Epithelial cell of proximal tubule (primary cell): Measurements from ENCODE around the gene LAMP5. TPM values are rescaled to one million over a fixed set of nuclear protein-coding genes. Genes with fewer than 3 reads are reported as not detected.
A peak's percentile ranks its signal among the peaks of the same experiment; 100 is the strongest.

Source experiments
- DNase-seq: peaks from one replicate; pipeline ENCODE4 v3.0.0-alpha.2; 2011; ENCODE audit warnings: low read depth
- H3K4me3 ChIP-seq: 2 replicates; pipeline ENCODE4 v1.5.1; 2011; ENCODE audit warnings: low read depth, mild to moderate bottlenecking, low read length
- total RNA-seq: library from RNA; depleted of rRNA; stranded (reverse); fragments of >200 nt; gene quantifications from 2 replicates; pipeline ENCODE4 v1.2.3, GENCODE V29; 2015
- TF ChIP-seq, protein P1 (sequence below): conservative IDR thresholded peaks from 2 replicates; pipeline ENCODE4 v1.5.1; 2012; ENCODE audit warnings: low read depth, mild to moderate bottlenecking, low read length

Gene LAMP5
- total RNA-seq, 1 donor from 2014 or later, result 0.06 TPM

DNA sequence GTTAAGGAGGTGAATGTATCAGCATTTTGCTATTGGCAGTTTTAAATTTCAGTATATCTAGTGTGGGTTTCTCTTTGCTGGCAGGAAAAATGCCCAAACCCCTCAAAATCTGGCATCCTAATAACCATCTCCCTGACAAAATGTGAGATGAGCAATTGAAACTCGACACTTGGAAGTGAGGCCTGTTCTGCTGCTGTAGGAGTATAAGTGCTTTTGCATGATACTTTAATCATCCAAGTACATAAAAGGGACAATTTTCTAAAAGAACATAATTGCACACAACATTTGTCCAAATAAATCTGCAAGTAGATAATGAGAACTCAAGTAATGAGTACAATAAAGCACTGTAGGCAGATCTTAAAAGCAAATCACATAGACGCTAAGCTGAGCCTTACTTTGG, 36.5 kb downstream of the LAMP5 start:
- TF ChIP-seq, protein P1, sequence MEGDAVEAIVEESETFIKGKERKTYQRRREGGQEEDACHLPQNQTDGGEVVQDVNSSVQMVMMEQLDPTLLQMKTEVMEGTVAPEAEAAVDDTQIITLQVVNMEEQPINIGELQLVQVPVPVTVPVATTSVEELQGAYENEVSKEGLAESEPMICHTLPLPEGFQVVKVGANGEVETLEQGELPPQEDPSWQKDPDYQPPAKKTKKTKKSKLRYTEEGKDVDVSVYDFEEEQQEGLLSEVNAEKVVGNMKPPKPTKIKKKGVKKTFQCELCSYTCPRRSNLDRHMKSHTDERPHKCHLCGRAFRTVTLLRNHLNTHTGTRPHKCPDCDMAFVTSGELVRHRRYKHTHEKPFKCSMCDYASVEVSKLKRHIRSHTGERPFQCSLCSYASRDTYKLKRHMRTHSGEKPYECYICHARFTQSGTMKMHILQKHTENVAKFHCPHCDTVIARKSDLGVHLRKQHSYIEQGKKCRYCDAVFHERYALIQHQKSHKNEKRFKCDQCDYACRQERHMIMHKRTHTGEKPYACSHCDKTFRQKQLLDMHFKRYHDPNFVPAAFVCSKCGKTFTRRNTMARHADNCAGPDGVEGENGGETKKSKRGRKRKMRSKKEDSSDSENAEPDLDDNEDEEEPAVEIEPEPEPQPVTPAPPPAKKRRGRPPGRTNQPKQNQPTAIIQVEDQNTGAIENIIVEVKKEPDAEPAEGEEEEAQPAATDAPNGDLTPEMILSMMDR, result no peak
- no peak for DNase-seq
- H3K4me3 ChIP-seq, result no peak overlapping the region

DNA sequence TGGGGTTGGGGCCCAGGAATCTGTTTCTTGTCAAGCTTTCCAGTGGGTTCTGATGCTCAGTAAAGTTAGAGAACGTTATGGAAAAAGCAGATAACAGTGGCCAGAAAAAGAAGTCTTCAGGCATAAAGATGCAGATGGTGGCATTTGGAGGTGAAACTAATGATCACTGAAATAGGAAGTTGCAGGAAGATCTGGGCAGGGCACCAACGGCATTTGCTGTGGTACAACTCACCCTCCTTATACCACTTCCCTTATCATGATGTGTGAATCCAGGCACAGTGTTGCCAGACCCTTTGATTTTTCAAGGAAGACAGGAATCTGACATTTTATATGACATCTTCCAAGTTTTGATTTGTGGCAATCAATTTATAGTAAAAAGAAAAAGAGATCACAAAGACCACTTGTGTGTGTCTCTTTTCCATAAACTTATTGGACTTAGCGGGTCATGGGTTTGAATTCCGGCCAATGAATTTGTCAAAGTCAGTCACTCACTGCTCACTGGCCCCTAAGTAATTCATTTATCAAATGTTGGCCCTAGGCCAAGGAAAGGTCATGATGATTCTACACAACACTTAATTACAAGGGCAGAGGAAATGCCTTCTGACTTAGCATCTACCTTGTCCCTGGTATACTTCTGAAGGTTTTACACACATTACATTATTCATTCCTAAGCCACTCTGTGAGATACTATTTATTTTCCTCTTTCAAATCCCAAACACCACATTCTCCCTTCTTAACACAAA, 37.6 kb downstream of the LAMP5 start:
- TF ChIP-seq, protein P1, result no peak
- H3K4me3 ChIP-seq, result no peak overlapping the region
- peak; percentile 54 for DNase-seq

DNA sequence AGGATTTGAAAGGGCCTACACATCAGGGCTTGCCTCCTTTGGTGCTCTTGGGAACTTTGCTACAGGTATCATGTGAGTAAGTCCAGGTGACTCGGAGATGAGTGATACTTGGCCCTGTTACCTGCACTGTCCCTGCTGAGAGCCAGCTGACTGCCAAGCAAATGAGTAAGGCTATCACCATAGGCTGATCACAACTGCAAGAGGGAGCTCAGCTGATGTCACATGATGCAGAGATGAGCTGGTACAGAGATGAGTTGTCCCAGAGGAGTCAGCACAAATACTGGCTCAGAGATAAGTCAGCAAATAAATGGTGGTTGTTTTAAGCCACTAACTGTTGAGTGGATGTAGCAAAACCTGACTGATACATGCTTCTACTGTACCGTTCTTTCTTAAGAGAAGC, 41.4 kb downstream of the LAMP5 start:
- DNase-seq, result peak; percentile 59
- TF ChIP-seq, protein P1, result no peak
- no peak overlapping the region for H3K4me3 ChIP-seq

DNA sequence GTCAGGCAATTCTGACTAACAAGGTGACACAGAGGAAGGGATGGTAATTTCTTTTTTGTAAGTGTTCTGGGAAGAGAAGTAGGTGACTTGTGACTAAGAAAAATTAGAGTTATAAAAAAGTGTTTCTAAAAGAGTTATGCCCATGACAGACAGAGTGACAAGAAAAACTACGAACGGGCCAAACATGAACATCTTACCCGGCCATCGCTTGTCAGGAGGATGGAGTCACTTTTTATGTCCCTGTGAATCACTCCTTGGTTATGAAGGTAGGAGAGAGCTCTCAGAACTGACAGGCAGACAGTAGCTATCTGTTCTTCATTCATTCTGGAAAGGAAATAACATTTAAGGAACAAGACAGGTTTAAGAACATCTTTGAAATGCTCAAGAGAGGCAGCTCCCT, 43.0 kb downstream of the LAMP5 start:
- TF ChIP-seq, protein P1, result no peak
- DNase-seq, result no peak
- H3K4me3 ChIP-seq, result no peak overlapping the region

DNA sequence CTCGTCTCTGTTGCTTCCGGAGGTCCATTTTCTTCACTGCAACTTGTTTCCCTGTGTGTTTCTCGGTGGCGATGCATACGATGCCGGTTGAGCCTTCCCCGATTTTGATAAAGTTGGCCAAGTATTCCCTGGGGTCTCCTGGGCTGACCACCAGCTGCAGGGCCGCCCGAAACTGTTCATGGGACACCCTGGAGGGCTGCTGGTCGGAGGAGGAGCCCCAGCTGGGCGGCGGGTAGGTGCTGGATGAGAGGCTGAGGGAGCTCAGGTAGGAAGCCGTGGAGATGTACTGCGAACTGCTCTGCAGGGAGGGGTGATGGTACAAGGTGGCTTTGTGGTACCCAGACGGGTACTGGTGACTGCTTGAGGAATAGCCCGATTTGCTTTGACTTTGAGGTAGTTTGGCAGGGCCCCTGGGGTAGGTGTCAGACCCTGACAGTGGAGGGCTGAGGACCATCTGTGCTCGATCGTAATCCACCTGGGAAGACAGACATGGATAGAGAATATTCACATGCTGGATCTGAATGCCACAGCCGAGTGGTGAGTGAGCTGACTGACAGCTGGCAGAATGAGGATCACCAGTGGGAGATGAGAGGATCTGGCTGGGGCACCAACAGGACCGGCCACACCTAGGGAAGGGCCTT, 51.6 kb downstream of the LAMP5 start:
- TF ChIP-seq, protein P1, result no peak
- H3K4me3 ChIP-seq, result no peak overlapping the region
- no peak for DNase-seq

DNA sequence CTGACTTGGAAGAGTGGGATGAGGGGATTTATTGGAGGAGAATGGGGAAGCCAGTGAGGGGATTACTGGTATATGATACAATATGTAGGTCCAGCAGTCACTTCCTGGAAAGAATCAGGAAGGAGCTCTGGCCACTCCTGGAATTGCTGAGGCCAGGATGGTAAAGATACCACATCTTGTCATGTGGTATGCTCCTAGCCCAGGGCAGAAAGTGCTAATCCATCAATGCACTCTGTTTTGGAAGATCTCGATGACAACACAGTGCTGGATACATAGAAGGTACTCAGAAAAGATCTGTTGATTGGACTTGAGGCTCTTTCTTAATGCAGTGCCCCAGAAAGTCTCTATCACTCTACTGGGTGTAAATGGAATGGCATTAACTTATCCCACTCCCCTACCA, 52.6 kb downstream of the LAMP5 start:
- no peak for DNase-seq
- H3K4me3 ChIP-seq, result no peak overlapping the region
- TF ChIP-seq, protein P1, result no peak

DNA sequence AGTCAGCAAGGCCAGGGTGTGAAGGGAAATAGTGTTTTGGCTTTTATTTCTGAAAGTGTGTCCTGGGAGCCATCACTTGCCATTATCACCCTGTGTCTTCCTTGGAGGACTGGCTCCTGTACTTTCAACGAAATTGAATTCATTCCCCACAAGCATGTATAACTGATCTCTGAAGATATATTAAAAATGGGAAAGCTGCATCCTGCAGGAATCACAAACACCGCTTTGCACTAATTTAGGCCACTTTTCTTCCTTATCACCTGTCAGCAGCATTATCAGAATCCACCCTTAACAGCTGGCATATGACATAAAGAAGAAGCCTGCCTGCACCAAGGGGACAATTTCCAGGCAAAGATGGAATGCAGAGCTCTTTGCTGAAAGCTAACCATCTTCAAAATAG, 56.2 kb downstream of the LAMP5 start:
- TF ChIP-seq, protein P1, result no peak
- no peak for DNase-seq
- no peak overlapping the region for H3K4me3 ChIP-seq
